Esophagus muscularis mucosa (tissue), 4 donors: ENCODE results near the gene DIP2C. TPM values are rescaled to one million over a fixed set of nuclear protein-coding genes. Genes with fewer than 3 reads are reported as not detected.

Source experiments
- DNase-seq: peaks from one replicate; pipeline ENCODE4 v3.0.0-alpha.2; 2017; ENCODE audit errors: extremely low spot score
- H3K27ac ChIP-seq, 4 donors: fragments of 200-600 bp; sonication (generic); replicated peaks in 1 of 4; 1 replicate in 3 of 4; 2 replicates in 1 of 4; pipeline ENCODE4 v1.5.1; 2016 to 2019; ENCODE audit warnings: mild to moderate bottlenecking in 1 of 4
- H3K27me3 ChIP-seq, 4 donors: fragments of 200-600 bp; sonication (generic); one replicate each; pipeline versions ENCODE4 v1.5.1 to v1.6.0; 2016 to 2019
- H3K36me3 ChIP-seq, 4 donors: fragments of 200-600 bp; sonication (generic); one replicate each; pipeline ENCODE4 v1.5.1; 2016 to 2019
- H3K4me1 ChIP-seq, 4 donors: fragments of 200-600 bp; sonication (generic); one replicate each; pipeline ENCODE4 v1.5.1; 2016 to 2019
- H3K4me3 ChIP-seq, 4 donors: fragments of 200-600 bp; sonication (generic); 1 replicate in 2 of 4; 2 replicates in 2 of 4; pipeline ENCODE4 v1.5.1; 2016 to 2019; ENCODE audit warnings: mild to moderate bottlenecking in 4 of 4, moderate library complexity in 1 of 4
- H3K9me3 ChIP-seq, 4 donors: fragments of 200-600 bp; sonication (generic); 1 replicate in 3 of 4; 2 replicates in 1 of 4; pipeline ENCODE4 v1.5.1; 2016 to 2019
- CTCF ChIP-seq, 3 experiments: fragments of 200-600 bp in 2 of 3; fragments of 450-650 bp in 1 of 3; sonication (generic) in 2 of 3; IDR thresholded peaks; one replicate each; pipeline ENCODE4 v1.5.1; 2017 to 2019; ENCODE audit warnings: antibody characterized with exemption in 3 of 3, mild to moderate bottlenecking in 2 of 3, moderate library complexity in 1 of 3
- EP300 ChIP-seq: sonication (generic); formaldehyde crosslinking; IDR thresholded peaks from one replicate; pipeline ENCODE4 v1.6.1; 2017; ENCODE audit warnings: antibody characterized with exemption
- POLR2A ChIP-seq: fragments of 450-650 bp; IDR thresholded peaks from one replicate; pipeline ENCODE4 v1.6.1; 2017; ENCODE audit warnings: antibody characterized with exemption, moderate library complexity, mild to moderate bottlenecking, low read depth
- POLR2AphosphoS5 ChIP-seq, 2 donors: sonication (generic); formaldehyde crosslinking; IDR thresholded peaks; one replicate each; pipeline ENCODE4 v1.6.1; 2017; ENCODE audit warnings: antibody characterized with exemption in 2 of 2
- WGBS: methylation state at CpG from one replicate; pipeline ENCODE4 v1.1.5; 2018; 5-methylcytosine and 5-hydroxymethylcytosine counted together
- intact Hi-C: fragments of 100-400 bp; cut with DNase I; formaldehyde crosslinking; loops from one replicate; pipeline ENCODE4 v1.15.1; 2023
- total RNA-seq, 4 donors: library from RNA; depleted of rRNA; stranded (reverse); fragments of >200 nt; gene quantifications; one replicate each; pipeline versions ENCODE4 v1.1.0 to v1.2.1, GENCODE V29; 2016

The DIP2C gene
- total RNA-seq, 4 donors from 2014 or later, result 38.6 to 66.4 (median 55.7) TPM

DNA sequence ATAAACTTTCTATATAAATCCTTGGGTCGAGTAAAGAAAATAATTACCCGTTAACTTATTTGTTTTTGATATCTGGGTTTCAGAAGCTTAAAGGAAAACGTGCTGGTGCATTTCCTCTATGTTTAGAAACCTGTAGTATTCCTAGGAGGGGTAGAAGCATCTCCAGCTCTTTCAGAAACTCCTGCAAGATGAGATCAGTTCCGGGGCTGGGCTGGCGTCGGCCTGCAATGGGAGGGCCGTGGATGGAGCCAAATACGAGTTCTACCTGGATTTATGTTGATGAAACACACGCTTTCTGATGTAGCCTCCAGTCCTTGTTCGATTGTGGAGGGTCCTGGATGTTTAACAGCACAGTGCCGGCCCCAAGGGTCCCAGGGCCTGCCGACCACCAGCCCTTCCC is 35.8 kb upstream of the DIP2C start:
- 60% methylated on average over 12 of the region's 12 CpGs for whole genome bisulfite sequencing

GRCh38 chr10:723973-724372 is 34.5 kb upstream of the DIP2C start:
- Histone ChIP-seq H3K4me3 (no peak overlapping the region), H3K27me3 (peaks cover 0 to 4% (median 0%) of the 10 kb centered on the region in 4 donors), H3K4me1 (peaks cover 0 to 4% (median 0%) of the 10 kb centered on the region in 4 donors), H3K27ac (no peak overlapping the region), H3K9me3 (no peaks in the 10 kb centered on the region), H3K36me3 (no peaks in the 10 kb centered on the region)
- intact Hi-C loops, result no loop called here
- WGBS, result 94% methylated on average over 8 of the region's 16 CpGs
- TF ChIP-seq POLR2A, result no peak
- no peak for TF ChIP-seq CTCF (IDR thresholded peaks at IDR 0.05)
- TF ChIP-seq EP300, result no peak
- no peak for TF ChIP-seq POLR2AphosphoS5 (IDR thresholded peaks at IDR 0.05)
- no peak for DNase-seq

More for the DNA sequence above, 35.8 kb upstream of the DIP2C start:
- Histone ChIP-seq H3K27me3 (peaks cover 0 to 4% (median 0%) of the 10 kb centered on the region in 4 donors), H3K36me3 (no peaks in the 10 kb centered on the region), H3K4me3 (no peak overlapping the region), H3K4me1 (peaks cover 0 to 4% (median 0%) of the 10 kb centered on the region in 4 donors), H3K9me3 (no peaks in the 10 kb centered on the region), H3K27ac (no peak overlapping the region)
- intact Hi-C loops, result no loop called here
- TF ChIP-seq POLR2AphosphoS5 (IDR thresholded peaks at IDR 0.05), result no peak
- no peak for TF ChIP-seq POLR2A
- TF ChIP-seq CTCF (IDR thresholded peaks at IDR 0.05), result no peak
- TF ChIP-seq EP300, result no peak
- DNase-seq, result no peak

DNA sequence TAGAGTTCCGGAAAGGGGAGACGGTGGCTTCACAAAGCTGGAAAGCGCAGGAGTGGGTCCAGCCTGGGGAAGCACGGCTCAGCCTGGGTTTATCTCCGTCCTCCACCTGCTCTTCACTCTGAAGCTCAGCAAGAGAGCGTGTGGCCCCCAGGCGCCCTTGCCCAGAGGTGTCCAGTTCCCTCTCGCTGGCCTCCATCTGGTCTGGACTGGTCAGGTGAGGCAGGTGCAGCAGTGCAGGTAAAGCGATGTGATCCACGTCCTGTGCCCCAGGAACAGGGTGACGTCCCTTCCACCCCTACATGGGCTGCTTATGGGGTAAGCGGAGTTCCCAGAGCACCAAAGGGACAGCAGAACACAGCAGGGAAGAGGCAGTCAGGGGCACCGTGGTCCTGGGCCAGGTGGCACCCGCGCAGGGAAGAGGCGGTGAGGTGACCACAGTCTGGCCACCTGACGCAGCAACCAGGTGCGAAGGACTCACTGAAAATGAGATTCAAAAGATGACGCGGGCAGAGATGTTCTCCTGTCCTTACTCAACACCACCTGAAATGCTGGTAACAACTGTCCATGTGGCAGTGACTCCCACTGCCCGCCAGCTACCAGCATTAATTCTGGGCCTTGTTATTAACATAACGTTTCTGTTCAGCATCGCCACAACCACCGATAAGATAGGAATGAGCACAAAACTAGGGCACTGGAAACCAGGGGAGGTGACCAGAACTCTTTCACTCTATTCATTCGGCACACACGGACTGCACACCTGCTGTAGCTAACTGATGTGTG is 33.0 kb upstream of the DIP2C start:
- Histone ChIP-seq H3K9me3 (no peaks in the 10 kb centered on the region), H3K36me3 (no peaks in the 10 kb centered on the region), H3K4me3 (no peak overlapping the region), H3K27ac (no peak overlapping the region), H3K27me3 (no peaks in the 10 kb centered on the region), H3K4me1 (peaks cover 0 to 4% (median 0%) of the 10 kb centered on the region in 4 donors)
- intact Hi-C loops, result no loop called here
- WGBS, result 93% methylated on average over 23 of the region's 26 CpGs
- TF ChIP-seq CTCF (IDR thresholded peaks at IDR 0.05) (no peak), POLR2A (no peak), EP300 (no peak), POLR2AphosphoS5 (IDR thresholded peaks at IDR 0.05) (no peak)
- no peak for DNase-seq

DNA sequence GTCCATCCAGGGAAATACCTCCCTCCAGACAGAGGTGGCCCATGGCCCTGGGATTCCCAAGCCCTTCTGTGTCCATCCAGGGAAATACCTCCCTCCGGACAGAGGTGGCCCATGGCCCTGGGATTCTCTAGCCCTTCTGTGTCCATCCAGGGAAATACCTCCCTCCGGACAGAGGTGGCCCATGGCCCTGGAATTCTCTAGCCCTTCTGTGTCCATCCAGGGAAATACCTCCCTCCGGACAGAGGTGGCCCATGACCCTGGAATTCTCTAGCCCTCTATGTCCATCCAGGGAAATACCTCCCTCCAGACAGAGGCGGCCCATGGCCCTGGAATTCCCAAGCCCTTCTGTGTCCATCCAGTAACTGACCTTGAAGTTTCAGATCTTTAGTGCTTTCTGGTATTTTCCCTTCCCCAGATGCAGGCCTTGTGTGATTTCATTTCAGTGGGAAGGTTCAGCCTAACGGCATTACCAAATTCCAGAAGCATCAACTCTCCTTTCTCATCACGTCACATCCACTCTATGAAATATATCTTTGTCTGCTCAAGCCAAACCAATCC is 28.8 kb upstream of the DIP2C start:
- Histone ChIP-seq H3K27ac (no peak overlapping the region), H3K9me3 (peaks cover 0 to 14% (median 12%) of the 10 kb centered on the region in 4 donors), H3K36me3 (no peaks in the 10 kb centered on the region), H3K4me1 (no peaks in the 10 kb centered on the region), H3K4me3 (no peak overlapping the region), H3K27me3 (no peaks in the 10 kb centered on the region)
- intact Hi-C loops, result no loop called here
- no peak for DNase-seq
- TF ChIP-seq POLR2A (no peak), POLR2AphosphoS5 (IDR thresholded peaks at IDR 0.05) (no peak), CTCF (IDR thresholded peaks at IDR 0.05) (no peak), EP300 (no peak)
- 89% methylated on average over 5 of the region's 6 CpGs for WGBS
